ENCODE measurements around the gene ASS1. TPM values are rescaled to one million over a fixed set of nuclear protein-coding genes. Genes with fewer than 3 reads are reported as not detected.

ASS1 gene
- total and polyA plus RNA-seq, 2 of the 13 experiments (the other 11 are each of a cell fraction or from before 2014, with no cell fraction given), result 77.6 to 122 TPM

DNA sequence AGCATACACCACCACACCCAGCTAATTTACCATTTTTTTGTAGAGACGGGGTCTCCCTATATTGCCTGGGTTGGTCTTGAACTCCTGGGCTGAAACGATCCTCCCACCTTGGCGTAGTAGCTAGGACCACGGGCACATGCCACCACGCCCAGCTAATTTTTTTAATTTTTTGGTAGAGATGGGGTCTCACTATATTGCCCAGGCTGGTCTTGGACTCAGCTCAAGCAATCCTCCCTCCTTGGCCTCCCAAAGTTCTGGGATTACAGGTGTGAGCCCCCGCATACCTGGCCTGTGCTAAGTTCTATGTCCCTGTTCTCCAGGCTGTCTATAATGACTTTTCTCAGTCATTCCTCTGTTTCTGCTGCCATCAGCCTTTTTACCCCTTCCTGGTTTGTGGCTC lies 41.3 kb downstream of the ASS1 start:
- Histone ChIP-seq H3K27me3 (ENCODE audit: control insufficient read depth in 1 of 2, insufficient read depth in 2 of 2, low read length in 2 of 2) (no peaks in the 10 kb centered on the region), H4K20me1 (ENCODE audit: insufficient read depth, low read length) (no peaks in the 10 kb centered on the region), H3K4me2 (ENCODE audit: low read depth, low read length) (no peak overlapping the region), H3K27ac (ENCODE audit: extremely low read length, insufficient read depth, low read length) (no peak overlapping the region), H3K4me1 (ENCODE audit: insufficient read depth, low read length) (no peaks in the 10 kb centered on the region), H3K36me3 (replicated peaks in 1 of 2; ENCODE audit: control insufficient read depth in 1 of 2, insufficient read depth in 2 of 2, low read length in 2 of 2) (peaks cover 1 to 7% of the 10 kb centered on the region in 2 experiments; a peak in 1 of 5 replicates), H3K9me3 (ENCODE audit: low read length) (no peaks in the 10 kb centered on the region), H3K4me3 (replicated peaks in 1 of 3; ENCODE audit: insufficient read depth in 1 of 3, low read depth in 2 of 3, low read length in 3 of 3) (no peak overlapping the region), H3K79me2 (ENCODE audit: insufficient read depth, low read length) (no peaks in the 10 kb centered on the region), H3K9ac (ENCODE audit: insufficient read depth, low read depth, low read length) (no peak overlapping the region), H2AFZ (ENCODE audit: low read length) (no peak overlapping the region)
- TF ChIP-seq SMAD3 (CRISPR knock-in tag; IDR thresholded peaks at IDR 0.05) (no peak), MAFK (conservative IDR thresholded peaks at IDR 0.05 in 1 of 2, IDR thresholded peaks at IDR 0.05 in 1 of 2; ENCODE audit: low read length in 2 of 2) (peak in 1 of 2 experiments; percentile 58; a peak in 2 of 4 replicates), MAFF (IDR thresholded peaks at IDR 0.05; ENCODE audit: low read depth, low read length) (peak; percentile 28; the same call in 1 of the 2 replicates)
- POLR2A ChIA-PET, result no interaction called here
- 95% methylated on average over 6 of the region's 6 CpGs for WGBS (ENCODE audit: low lambda C conversion rate)
- CTCF ChIA-PET (ENCODE audit: low intra/inter-chr PET ratio, low total read pairs), result no interaction called here
- in situ Hi-C loops (cut with HindIII; ENCODE audit: extremely low pct_ligation_motif_present, low pct_unique_long_range_greater_than_20kb), result no loop called here
- ATAC-seq, result no peak
- BruUV-seq (replicated peaks), result no TSS peak
- intact Hi-C loops (cut with micrococcal nuclease; ENCODE audit: unreplicated experiment), result no loop called here
- no peak for FAIRE-seq
- DNase-seq (ENCODE audit: low spot score), result no peak

- no peaks in the 10 kb centered on the region for H3K79me2 ChIP-seq (ENCODE audit: insufficient read depth, low read length)
- no peaks in the 10 kb centered on the region for H4K20me1 ChIP-seq (ENCODE audit: insufficient read depth, low read length)
- H3K9me3 ChIP-seq (ENCODE audit: low read length), result no peaks in the 10 kb centered on the region
- no peak for FAIRE-seq
- DNase-seq (ENCODE audit: low spot score), result no peak
- CTCF ChIA-PET (ENCODE audit: low intra/inter-chr PET ratio, low total read pairs), result no interaction called here
- H3K36me3 ChIP-seq (replicated peaks in 1 of 2; ENCODE audit: control insufficient read depth in 1 of 2, insufficient read depth in 2 of 2, low read length in 2 of 2), result peaks cover 1 to 12% of the 10 kb centered on the region in 2 experiments; a peak in 1 of 5 replicates
- ATAC-seq, result no peak
- POLR2A ChIA-PET, result interaction anchor here (1.7 kb wide), 1 partner anchor 12 kb away, joined by 9 read pairs; no protein-coding TSS in a partner anchor
- no peak overlapping the region for H3K9ac ChIP-seq (ENCODE audit: insufficient read depth, low read depth, low read length)
- no peaks in the 10 kb centered on the region for H3K27me3 ChIP-seq (ENCODE audit: control insufficient read depth in 1 of 2, insufficient read depth in 2 of 2, low read length in 2 of 2)
- no peaks in the 10 kb centered on the region for H3K4me1 ChIP-seq (ENCODE audit: insufficient read depth, low read length)
- H3K4me2 ChIP-seq (ENCODE audit: low read depth, low read length), result no peak overlapping the region
- H2AFZ ChIP-seq (ENCODE audit: low read length), result no peak overlapping the region
- no peak overlapping the region for H3K27ac ChIP-seq (ENCODE audit: extremely low read length, insufficient read depth, low read length)
- in situ Hi-C loops (cut with HindIII; ENCODE audit: extremely low pct_ligation_motif_present, low pct_unique_long_range_greater_than_20kb) (no loop called here), intact Hi-C loops (cut with micrococcal nuclease; ENCODE audit: unreplicated experiment) (no loop called here)
- H3K4me3 ChIP-seq (replicated peaks in 1 of 3; ENCODE audit: insufficient read depth in 1 of 3, low read depth in 2 of 3, low read length in 3 of 3), result no peak overlapping the region
- no TSS peak for BruUV-seq (replicated peaks)
- TF ChIP-seq MBD4 (IDR thresholded peaks at IDR 0.05; ENCODE audit: borderline replicate concordance, low read length), result no peak
- no peak for TF ChIP-seq ZMAT5 (CRISPR knock-in tag; IDR thresholded peaks at IDR 0.05; ENCODE audit: borderline replicate concordance, low read depth)
- WGBS (ENCODE audit: low lambda C conversion rate), result 73% methylated on average over 6 of the region's 6 CpGs
Measured at GRCh38 chr9:130487500-130487899, 42.7 kb downstream of the ASS1 start.

Measured in HepG2 (cell line).